Ascending aorta (tissue), 2 donors: ENCODE data around the gene IRF7. TPM values are rescaled to one million over a fixed set of nuclear protein-coding genes. Genes with fewer than 3 reads are reported as not detected.

ENCODE experiments used
- DNase-seq, 2 donors: peaks; one replicate each; pipeline ENCODE4 v3.0.0-alpha.2; 2019; ENCODE audit warnings: low spot score in 2 of 2
- H3K27ac ChIP-seq, 2 donors: fragments of 200-600 bp; sonication (generic); one replicate each; pipeline ENCODE4 v1.5.1; 2016 to 2017; ENCODE audit warnings: mild to moderate bottlenecking in 1 of 2
- H3K27me3 ChIP-seq: fragments of 200-600 bp; sonication (generic); one replicate; pipeline ENCODE4 v1.5.1; 2017
- H3K36me3 ChIP-seq, 2 donors: fragments of 200-600 bp; sonication (generic); one replicate each; pipeline ENCODE4 v1.5.1; 2016
- H3K4me1 ChIP-seq, 2 donors: fragments of 200-600 bp; sonication (generic); one replicate each; pipeline ENCODE4 v1.5.1; 2016 to 2017; ENCODE audit warnings: mild to moderate bottlenecking in 1 of 2
- H3K4me3 ChIP-seq, 2 donors: fragments of 200-600 bp; sonication (generic); one replicate each; pipeline ENCODE4 v1.5.1; 2016 to 2017; ENCODE audit warnings: mild to moderate bottlenecking in 1 of 2
- H3K9me3 ChIP-seq, 2 donors: fragments of 200-600 bp; sonication (generic); one replicate each; pipeline ENCODE4 v1.5.1; 2016
- CTCF ChIP-seq, 3 experiments: fragments of 200-600 bp in 2 of 3; fragments of 450-650 bp in 1 of 3; sonication (generic) in 2 of 3; IDR thresholded peaks; one replicate each; pipeline ENCODE4 v1.5.1; 2016 to 2019; ENCODE audit warnings: antibody characterized with exemption in 3 of 3, mild to moderate bottlenecking in 1 of 3, moderate library complexity in 1 of 3
- intact Hi-C: fragments of 100-400 bp; cut with DNase I; formaldehyde crosslinking; loops from one replicate; pipeline ENCODE4 v1.15.1; 2023
- total RNA-seq: library from RNA; depleted of rRNA; stranded (reverse); fragments of >200 nt; gene quantifications from one replicate; pipeline ENCODE4 v1.1.0, GENCODE V29; 2016

Gene IRF7
- total RNA-seq, 1 donor from 2014 or later: 44.6 TPM

GRCh38 chr11:567011-567628 lies 48.6 kb downstream of the IRF7 start:
- H3K4me3 ChIP-seq: peak overlapping the region in 1 of 2 donors; percentile 76
- peak overlapping the region; percentile 77 to 89 for H3K27ac ChIP-seq
- DNase-seq: no peak
- H3K4me1 ChIP-seq: peaks cover 4 to 9% of the 10 kb centered on the region in 2 donors
- H3K9me3 ChIP-seq: no peaks in the 10 kb centered on the region
- no peak for TF ChIP-seq CTCF (IDR thresholded peaks at IDR 0.05)
- no peaks in the 10 kb centered on the region for H3K27me3 ChIP-seq
- intact Hi-C loops: no loop called here
- H3K36me3 ChIP-seq: no peaks in the 10 kb centered on the region

GRCh38 chr11:565921-566509 lies 49.7 kb downstream of the IRF7 start:
- intact Hi-C loops: no loop called here
- Histone ChIP-seq H3K4me3 (no peak overlapping the region), H3K9me3 (no peaks in the 10 kb centered on the region), H3K27me3 (no peaks in the 10 kb centered on the region), H3K36me3 (no peaks in the 10 kb centered on the region), H3K27ac (no peak overlapping the region), H3K4me1 (peaks cover 4 to 12% of the 10 kb centered on the region in 2 donors)
- no peak for TF ChIP-seq CTCF (IDR thresholded peaks at IDR 0.05)
- DNase-seq: no peak

GRCh38 chr11:563812-564578 lies 51.8 kb downstream of the IRF7 start:
- Histone ChIP-seq H3K4me3 (no peak overlapping the region), H3K27me3 (no peaks in the 10 kb centered on the region), H3K9me3 (no peaks in the 10 kb centered on the region), H3K27ac (no peak overlapping the region), H3K36me3 (no peaks in the 10 kb centered on the region), H3K4me1 (peaks cover 6 to 14% of the 10 kb centered on the region in 2 donors)
- intact Hi-C loops: no loop called here
- no peak for DNase-seq
- TF ChIP-seq CTCF (IDR thresholded peaks at IDR 0.05): no peak

- H3K9me3 ChIP-seq: no peaks in the 10 kb centered on the region
- no peak for TF ChIP-seq CTCF (IDR thresholded peaks at IDR 0.05)
- intact Hi-C loops: no loop called here
- peaks cover 5 to 14% of the 10 kb centered on the region in 2 donors for H3K4me1 ChIP-seq
- H3K4me3 ChIP-seq: no peak overlapping the region
- DNase-seq: no peak
- H3K27me3 ChIP-seq: no peaks in the 10 kb centered on the region
- no peak overlapping the region for H3K27ac ChIP-seq
- no peaks in the 10 kb centered on the region for H3K36me3 ChIP-seq
Observed at GRCh38 chr11:563066-563811, 52.5 kb downstream of the IRF7 start.

Other genes with a start within 250 kb of the IRF7 start
- not detected for gene B4GALNT4, start 246.5 kb downstream of the IRF7 start, total RNA-seq
- gene PKP3, start 221.7 kb downstream of the IRF7 start, total RNA-seq: not detected
- 121 TPM for gene SIGIRR, start 201.0 kb downstream of the IRF7 start, total RNA-seq
- gene ANO9, start 173.9 kb downstream of the IRF7 start, total RNA-seq: 4.0 TPM
- 185 TPM for gene PTDSS2, start 165.7 kb downstream of the IRF7 start, total RNA-seq
- 649 TPM for gene RNH1, start 108.7 kb downstream of the IRF7 start, total RNA-seq
- gene HRAS, start 80.4 kb downstream of the IRF7 start, total RNA-seq: 21.6 TPM
- not detected for gene LRRC56, start 78.4 kb downstream of the IRF7 start, total RNA-seq
- gene LMNTD2, start 55.2 kb downstream of the IRF7 start, total RNA-seq: 1.1 TPM
- gene RASSF7, start 55.0 kb downstream of the IRF7 start, total RNA-seq: 3.5 TPM
- gene PHRF1, start 39.5 kb downstream of the IRF7 start, total RNA-seq: 25.4 TPM
- gene CDHR5, start 9.0 kb upstream of the IRF7 start, total RNA-seq: 5.0 TPM
- gene SCT, start 11.2 kb upstream of the IRF7 start, total RNA-seq: not detected
- not detected for gene DRD4, start 21.3 kb upstream of the IRF7 start, total RNA-seq
- 60.5 TPM for gene DEAF1, start 79.3 kb upstream of the IRF7 start, total RNA-seq
- gene TMEM80, start 79.9 kb upstream of the IRF7 start, total RNA-seq: 1.3 TPM
- gene EPS8L2, start 90.3 kb upstream of the IRF7 start, total RNA-seq: 76.7 TPM
- gene TALDO1, start 131.5 kb upstream of the IRF7 start, total RNA-seq: 245 TPM
- 12.2 TPM for gene GATD1, start 161.5 kb upstream of the IRF7 start, total RNA-seq
- gene CEND1, start 174.1 kb upstream of the IRF7 start, total RNA-seq: not detected
- 5.6 TPM for gene SLC25A22, start 182.3 kb upstream of the IRF7 start, total RNA-seq
- 7.1 TPM for gene PIDD1, start 189.3 kb upstream of the IRF7 start, total RNA-seq
- gene RPLP2, start 194.0 kb upstream of the IRF7 start, total RNA-seq: 897 TPM
- 214 TPM for gene PNPLA2, start 203.0 kb upstream of the IRF7 start, total RNA-seq
- gene CRACR2B, start 212.0 kb upstream of the IRF7 start, total RNA-seq: 20.5 TPM
- 898 TPM for gene CD151, start 217.0 kb upstream of the IRF7 start, total RNA-seq
- 141 TPM for gene POLR2L, start 226.6 kb upstream of the IRF7 start, total RNA-seq
- 252 TPM for gene TSPAN4, start 226.9 kb upstream of the IRF7 start, total RNA-seq